ENCODE results near the gene ARHGAP1. TPM values are rescaled to one million over a fixed set of nuclear protein-coding genes. Genes with fewer than 3 reads are reported as not detected.
A peak's percentile ranks its signal among the peaks of the same experiment; 100 is the strongest.
"Not testable (repeated sequence)": the region's sequence is repeated elsewhere in the genome, so short reads cannot be mapped to it uniquely, and the experiment has no call there.

The ARHGAP1 gene
- total and polyA plus RNA-seq, 7 donors, result 12.5 to 36.1 (median 27.7) TPM

DNA sequence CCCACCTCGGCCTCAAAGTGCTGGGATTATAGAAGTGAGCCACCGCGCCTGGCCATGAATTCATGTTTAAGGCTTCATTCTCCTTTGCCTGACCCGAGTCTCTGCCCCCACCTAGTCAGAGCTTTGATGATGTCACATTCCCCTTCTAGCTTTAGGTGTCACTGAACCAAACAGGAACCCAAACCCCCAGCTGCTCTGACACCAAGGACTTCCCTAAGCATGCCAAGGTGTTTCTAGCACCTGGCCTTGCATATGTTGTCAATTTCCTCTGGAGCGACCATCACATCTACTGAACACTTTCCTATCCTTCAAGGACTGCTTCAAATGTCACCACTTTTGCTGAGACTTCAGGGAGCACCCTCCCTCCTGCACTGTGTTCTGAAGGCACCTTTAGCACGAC is 20.9 kb upstream of the ARHGAP1 start:
- Histone ChIP-seq H3K4me3 (no peak overlapping the region), H3K9me3 (no peaks in the 10 kb centered on the region), H3K27ac (no peak overlapping the region), H3K36me3 (ENCODE audit: insufficient read depth in 1 of 2, low read depth in 1 of 2) (no peaks in the 10 kb centered on the region), H3K27me3 (ENCODE audit: insufficient read depth in 3 of 3, low read length in 2 of 3) (no peaks in the 10 kb centered on the region), H3K4me1 (no peaks in the 10 kb centered on the region)
- 81 to 85% (median 82%) methylated on average over 6 of the region's 6 CpGs for WGBS, 3 donors
- no peak for TF ChIP-seq CTCF (IDR thresholded peaks at IDR 0.05)
- intact Hi-C loops (cut with DNase I), result no loop called here
- DNase-seq (no peak), ATAC-seq (no peak)

DNA sequence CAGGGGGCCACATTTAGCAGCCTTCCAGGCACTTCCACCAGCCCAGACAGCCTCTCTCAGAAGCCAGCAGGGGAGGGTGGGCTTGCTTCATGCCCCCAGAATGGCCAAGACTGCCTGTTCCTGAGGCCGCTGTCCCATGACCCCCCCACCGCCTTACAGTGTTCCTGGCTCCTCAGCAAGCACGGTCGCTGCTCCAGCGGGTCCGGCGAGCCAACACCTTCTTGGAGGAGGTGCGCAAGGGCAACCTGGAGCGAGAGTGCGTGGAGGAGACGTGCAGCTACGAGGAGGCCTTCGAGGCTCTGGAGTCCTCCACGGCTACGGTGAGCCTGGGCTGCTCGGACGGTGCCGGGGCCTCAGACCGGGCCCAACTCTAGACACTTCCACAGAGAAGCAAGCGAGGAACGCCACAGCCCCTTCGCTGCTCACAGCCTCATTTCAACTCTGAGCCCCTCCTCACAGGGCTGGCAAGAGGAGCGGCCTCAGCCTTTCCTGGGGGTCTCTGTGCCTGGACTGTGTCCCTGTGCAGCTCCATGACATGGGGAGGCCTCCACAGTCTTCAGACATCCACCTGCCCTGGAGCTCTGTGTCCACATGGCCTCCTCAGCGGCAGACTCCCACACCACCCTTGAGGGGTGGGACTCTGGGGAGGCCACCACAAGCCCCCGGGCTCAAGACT is 19.3 kb upstream of the ARHGAP1 start:
- ATAC-seq, result peak in 2 of 4 donors; percentile 32 to 43

GRCh38 chr11:46719048-46719542 is 18.7 kb upstream of the ARHGAP1 start, which contains the start of gene F2:
F2 (plus strand) TSS chr11:46719213; CDS start chr11:46719236, 23 bp downstream.
- no peak for TF ChIP-seq CTCF (IDR thresholded peaks at IDR 0.05)
- no peak within 1 kb of the TSS for H3K4me3 ChIP-seq
- H3K4me1 ChIP-seq, result no peaks in the 10 kb centered on the region
- DNase-seq (no peak), ATAC-seq (no peak)
- intact Hi-C loops (cut with DNase I), result no loop called here
- no peaks in the 10 kb centered on the region for H3K36me3 ChIP-seq (ENCODE audit: insufficient read depth in 1 of 2, low read depth in 1 of 2)
- H3K9me3 ChIP-seq, result no peaks in the 10 kb centered on the region
- H3K27me3 ChIP-seq (ENCODE audit: insufficient read depth in 3 of 3, low read length in 2 of 3), result no peaks in the 10 kb centered on the region
- H3K27ac ChIP-seq, result no peak within 1 kb of the TSS
- 65 to 73% (median 68%) methylated on average over 7 of the region's 7 CpGs for WGBS, 3 donors

More for the DNA sequence above, 19.3 kb upstream of the ARHGAP1 start:
- Histone ChIP-seq H3K27ac (no peak overlapping the region), H3K4me3 (no peak overlapping the region), H3K9me3 (no peaks in the 10 kb centered on the region), H3K27me3 (ENCODE audit: insufficient read depth in 3 of 3, low read length in 2 of 3) (no peaks in the 10 kb centered on the region), H3K4me1 (no peaks in the 10 kb centered on the region), H3K36me3 (ENCODE audit: insufficient read depth in 1 of 2, low read depth in 1 of 2) (no peaks in the 10 kb centered on the region)
- TF ChIP-seq CTCF (IDR thresholded peaks at IDR 0.05), result no peak
- 89 to 93% (median 91%) methylated on average over 25 of the region's 25 CpGs for WGBS, 3 donors
- DNase-seq, result peak in 1 of 2 donors; percentile 39
- intact Hi-C loops (cut with DNase I), result no loop called here

DNA sequence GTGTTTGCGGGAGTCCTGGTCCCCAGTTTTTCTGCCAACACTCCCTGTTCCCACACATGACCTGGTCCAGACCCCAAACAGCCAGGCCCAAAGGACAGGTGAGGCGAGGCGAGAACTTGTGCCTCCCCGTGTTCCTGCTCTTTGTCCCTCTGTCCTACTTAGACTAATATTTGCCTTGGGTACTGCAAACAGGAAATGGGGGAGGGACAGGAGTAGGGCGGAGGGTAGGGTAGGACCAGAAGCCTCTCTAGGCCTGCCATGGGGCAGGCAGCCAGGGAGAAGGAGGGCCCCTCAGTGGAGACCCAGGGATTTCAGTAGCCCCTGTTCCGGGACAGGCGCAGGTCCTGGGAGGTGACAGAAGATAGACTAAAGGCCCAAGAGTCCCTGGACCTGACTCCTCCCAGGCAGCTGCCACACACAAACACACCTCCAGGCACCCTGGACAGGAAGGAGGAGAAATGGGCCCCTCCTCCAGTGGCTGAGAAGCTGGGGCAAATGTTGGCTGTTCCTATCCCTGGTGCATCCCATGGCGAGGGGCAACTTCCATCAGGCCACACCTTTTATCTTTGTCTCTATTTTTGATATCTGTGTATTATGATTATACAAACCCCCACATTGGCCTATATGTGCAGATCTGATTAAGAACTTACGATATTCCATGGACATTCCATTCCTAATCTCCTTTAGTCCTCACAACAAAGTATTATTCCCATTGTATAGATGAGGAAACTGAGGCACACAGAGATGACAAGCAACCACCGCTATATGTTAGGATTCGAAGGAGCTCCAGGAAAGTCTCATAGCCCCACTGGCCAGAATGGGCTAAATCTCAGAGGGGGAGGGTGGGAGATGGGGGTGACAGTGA is 18.0 kb upstream of the ARHGAP1 start:
- Histone ChIP-seq H3K4me1 (no peaks in the 10 kb centered on the region), H3K27ac (no peak overlapping the region), H3K9me3 (no peaks in the 10 kb centered on the region), H3K27me3 (ENCODE audit: insufficient read depth in 3 of 3, low read length in 2 of 3) (no peaks in the 10 kb centered on the region), H3K36me3 (ENCODE audit: insufficient read depth in 1 of 2, low read depth in 1 of 2) (no peaks in the 10 kb centered on the region), H3K4me3 (no peak overlapping the region)
- DNase-seq (no peak), ATAC-seq (no peak)
- intact Hi-C loops (cut with DNase I), result no loop called here
- WGBS, 3 donors, result 87 to 90% (median 89%) methylated on average over 11 of the region's 11 CpGs
- TF ChIP-seq CTCF (IDR thresholded peaks at IDR 0.05), result no peak

DNA sequence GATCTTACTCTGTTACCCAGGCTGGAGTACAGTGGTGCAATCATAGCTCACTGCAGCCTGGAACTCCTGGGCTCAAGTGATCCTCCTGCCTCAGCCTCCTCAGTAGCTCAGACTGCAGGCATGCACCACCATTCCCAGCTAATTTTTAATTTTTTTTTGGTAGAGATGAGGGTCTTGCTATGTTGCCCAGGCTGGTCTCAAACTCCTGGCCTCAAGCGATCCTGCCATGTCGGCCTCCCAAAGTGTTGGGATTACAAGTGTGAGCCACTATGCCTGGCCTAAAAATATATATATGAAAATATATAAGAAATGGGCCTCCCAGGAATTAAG is 17.4 kb upstream of the ARHGAP1 start:
- H3K36me3 ChIP-seq (ENCODE audit: insufficient read depth in 1 of 2, low read depth in 1 of 2); H3K27ac ChIP-seq; H3K9me3 ChIP-seq; H3K4me3 ChIP-seq; H3K4me1 ChIP-seq; intact Hi-C loops (cut with DNase I); H3K27me3 ChIP-seq (ENCODE audit: insufficient read depth in 3 of 3, low read length in 2 of 3); ATAC-seq; DNase-seq: not testable (repeated sequence)
- WGBS, 3 donors, result 93 to 100% (median 98%) methylated on average over 2 of the region's 2 CpGs
